IgD-negative memory B cell (primary cell): ENCODE measurements around the gene MNS1. TPM values are rescaled to one million over a fixed set of nuclear protein-coding genes. Genes with fewer than 3 reads are reported as not detected.
A peak's percentile ranks its signal among the peaks of the same experiment; 100 is the strongest.
"Not testable (repeated sequence)": the region's sequence is repeated elsewhere in the genome, so short reads cannot be mapped to it uniquely, and the experiment has no call there.

Experiments
- H3K27ac Mint-ChIP-seq, 3 donors: one replicate each; pipeline ENCODE4 v1.8.0; 2020 to 2022; ENCODE audit warnings: mild to moderate bottlenecking in 3 of 3, mixed read lengths in 3 of 3, moderate library complexity in 1 of 3
- H3K27me3 Mint-ChIP-seq: one replicate; pipeline ENCODE4 v1.8.0; 2021; ENCODE audit warnings: mixed read lengths
- H3K36me3 Mint-ChIP-seq: one replicate; pipeline ENCODE4 v1.8.0; 2020; ENCODE audit warnings: mild to moderate bottlenecking, mixed read lengths
- H3K4me1 Mint-ChIP-seq, 3 donors: one replicate each; pipeline ENCODE4 v1.8.0; 2020 to 2022; ENCODE audit warnings: mixed read lengths in 3 of 3, mild to moderate bottlenecking in 1 of 3
- H3K4me3 Mint-ChIP-seq, 4 donors: one replicate each; pipeline ENCODE4 v1.8.0; 2020 to 2022; ENCODE audit warnings: mild to moderate bottlenecking in 4 of 4, mixed read lengths in 4 of 4, moderate library complexity in 3 of 4
- H3K9me3 Mint-ChIP-seq, 3 donors: one replicate each; pipeline ENCODE4 v1.8.0; 2020 to 2021; ENCODE audit warnings: mixed read lengths in 3 of 3, mild to moderate bottlenecking in 1 of 3
- polyA plus RNA-seq: library from polyadenylated mRNA; unstranded; fragments of 300-500 nt; fragmentation: Illumina TruSeq; gene quantifications from one replicate; pipeline ENCODE4 v1.2.3, GENCODE V29; 2021

Gene MNS1
- polyA plus RNA-seq, result 0.63 TPM

GRCh38 chr15:56464893-56465520 lies at the start of gene MNS1:
TSS of gene MNS1 (minus strand) at chr15:56465137. CDS start at chr15:56464972, 165 bp downstream.
- peak within 1 kb of the TSS; percentile 96 to 99 (median 96) for H3K27ac Mint-ChIP-seq
- H3K27me3 Mint-ChIP-seq, result peaks cover 6% of the 10 kb centered on the region
- no peaks in the 10 kb centered on the region for H3K36me3 Mint-ChIP-seq
- H3K4me1 Mint-ChIP-seq, result peaks cover 15 to 20% (median 20%) of the 10 kb centered on the region in 3 donors
- peaks cover 0 to 2% (median 0%) of the 10 kb centered on the region in 3 donors for H3K9me3 Mint-ChIP-seq
- peak within 1 kb of the TSS; percentile 75 to 95 (median 86) for H3K4me3 Mint-ChIP-seq

GRCh38 chr15:56496635-56497034 lies 31.7 kb upstream of the MNS1 start:
- Mint-ChIP-seq H3K4me3 (peak overlapping the region in 2 of 4 donors; percentile 19 to 24), H3K36me3 (peaks cover 3% of the 10 kb centered on the region), H3K27me3 (peaks cover 4% of the 10 kb centered on the region), H3K4me1 (peaks cover 4 to 11% (median 5%) of the 10 kb centered on the region in 3 donors), H3K27ac (no peak overlapping the region), H3K9me3 (peaks cover 0 to 7% (median 0%) of the 10 kb centered on the region in 3 donors)

- no peaks in the 10 kb centered on the region for H3K9me3 Mint-ChIP-seq
- no peaks in the 10 kb centered on the region for H3K36me3 Mint-ChIP-seq
- no peaks in the 10 kb centered on the region for H3K27me3 Mint-ChIP-seq
- H3K27ac Mint-ChIP-seq, result no peak overlapping the region
- H3K4me1 Mint-ChIP-seq, result peaks cover 4 to 11% (median 5%) of the 10 kb centered on the region in 3 donors
- H3K4me3 Mint-ChIP-seq, result no peak overlapping the region
Measured at GRCh38 chr15:56495533-56495932, 30.6 kb upstream of the MNS1 start.

GRCh38 chr15:56495053-56495452 lies 30.1 kb upstream of the MNS1 start:
- Mint-ChIP-seq H3K27me3 (no peaks in the 10 kb centered on the region), H3K36me3 (no peaks in the 10 kb centered on the region), H3K4me3 (no peak overlapping the region), H3K4me1 (peaks cover 4 to 11% (median 5%) of the 10 kb centered on the region in 3 donors), H3K9me3 (no peaks in the 10 kb centered on the region), H3K27ac (no peak overlapping the region)

- no peaks in the 10 kb centered on the region for H3K9me3 Mint-ChIP-seq
- no peaks in the 10 kb centered on the region for H3K36me3 Mint-ChIP-seq
- peaks cover 4 to 6% (median 5%) of the 10 kb centered on the region in 3 donors for H3K4me1 Mint-ChIP-seq
- no peaks in the 10 kb centered on the region for H3K27me3 Mint-ChIP-seq
- no peak overlapping the region for H3K4me3 Mint-ChIP-seq
- no peak overlapping the region for H3K27ac Mint-ChIP-seq
Measured at GRCh38 chr15:56492791-56493555, 28.0 kb upstream of the MNS1 start.

GRCh38 chr15:56492236-56492635 lies 27.3 kb upstream of the MNS1 start:
- Mint-ChIP-seq H3K4me1 (peaks cover 4 to 6% (median 5%) of the 10 kb centered on the region in 3 donors), H3K27ac (no peak overlapping the region), H3K36me3 (no peaks in the 10 kb centered on the region), H3K27me3 (peaks cover 2% of the 10 kb centered on the region), H3K4me3 (no peak overlapping the region), H3K9me3 (no peaks in the 10 kb centered on the region)

GRCh38 chr15:56491110-56491722 lies 26.3 kb upstream of the MNS1 start:
- Mint-ChIP-seq H3K36me3 (no peaks in the 10 kb centered on the region), H3K4me3 (no peak overlapping the region), H3K4me1 (no peaks in the 10 kb centered on the region), H3K27me3 (peaks cover 2% of the 10 kb centered on the region), H3K9me3 (no peaks in the 10 kb centered on the region), H3K27ac (no peak overlapping the region)

- Mint-ChIP-seq H3K36me3 (no peaks in the 10 kb centered on the region), H3K9me3 (no peaks in the 10 kb centered on the region), H3K4me1 (no peaks in the 10 kb centered on the region), H3K27me3 (peaks cover 2% of the 10 kb centered on the region), H3K4me3 (no peak overlapping the region), H3K27ac (no peak overlapping the region)
Measured at GRCh38 chr15:56490461-56490860, 25.5 kb upstream of the MNS1 start.

- H3K36me3 Mint-ChIP-seq, H3K9me3 Mint-ChIP-seq, H3K27me3 Mint-ChIP-seq, H3K27ac Mint-ChIP-seq, H3K4me1 Mint-ChIP-seq, H3K4me3 Mint-ChIP-seq: not testable (repeated sequence)
Measured at GRCh38 chr15:56486206-56486605, 21.3 kb upstream of the MNS1 start.

GRCh38 chr15:56485426-56485825 lies 20.5 kb upstream of the MNS1 start:
- H3K27me3 Mint-ChIP-seq, H3K4me1 Mint-ChIP-seq, H3K4me3 Mint-ChIP-seq, H3K27ac Mint-ChIP-seq, H3K36me3 Mint-ChIP-seq, H3K9me3 Mint-ChIP-seq: not testable (repeated sequence)

GRCh38 chr15:56484287-56484686 lies 19.4 kb upstream of the MNS1 start:
- Mint-ChIP-seq H3K36me3 (peaks cover 2% of the 10 kb centered on the region), H3K4me3 (no peak overlapping the region), H3K27me3 (peaks cover 2% of the 10 kb centered on the region), H3K4me1 (no peaks in the 10 kb centered on the region), H3K27ac (no peak overlapping the region), H3K9me3 (peaks cover 0 to 7% (median 3%) of the 10 kb centered on the region in 3 donors)

GRCh38 chr15:56475351-56475750 lies 10.4 kb upstream of the MNS1 start:
- H3K27ac Mint-ChIP-seq, result no peak overlapping the region
- H3K27me3 Mint-ChIP-seq, result no peaks in the 10 kb centered on the region
- no peaks in the 10 kb centered on the region for H3K36me3 Mint-ChIP-seq
- no peak overlapping the region for H3K4me3 Mint-ChIP-seq
- H3K9me3 Mint-ChIP-seq, result peaks cover 0 to 7% (median 0%) of the 10 kb centered on the region in 3 donors
- peaks cover 0 to 2% (median 0%) of the 10 kb centered on the region in 3 donors for H3K4me1 Mint-ChIP-seq

- Mint-ChIP-seq H3K36me3 (no peaks in the 10 kb centered on the region), H3K27me3 (no peaks in the 10 kb centered on the region), H3K27ac (no peak overlapping the region), H3K4me3 (no peak overlapping the region), H3K4me1 (peaks cover 8 to 10% (median 9%) of the 10 kb centered on the region in 3 donors), H3K9me3 (peaks cover 0 to 2% (median 0%) of the 10 kb centered on the region in 3 donors)
Measured at GRCh38 chr15:56473017-56473416, 8.1 kb upstream of the MNS1 start.

GRCh38 chr15:56472278-56472677 lies 7.3 kb upstream of the MNS1 start:
- Mint-ChIP-seq H3K27me3 (no peaks in the 10 kb centered on the region), H3K27ac (no peak overlapping the region), H3K4me1 (peaks cover 9 to 12% (median 10%) of the 10 kb centered on the region in 3 donors), H3K36me3 (no peaks in the 10 kb centered on the region), H3K9me3 (peaks cover 0 to 2% (median 0%) of the 10 kb centered on the region in 3 donors), H3K4me3 (no peak overlapping the region)

- Mint-ChIP-seq H3K36me3 (no peaks in the 10 kb centered on the region), H3K4me3 (no peak overlapping the region), H3K27ac (no peak overlapping the region), H3K9me3 (peaks cover 0 to 2% (median 0%) of the 10 kb centered on the region in 3 donors), H3K4me1 (peaks cover 9 to 12% (median 10%) of the 10 kb centered on the region in 3 donors), H3K27me3 (no peaks in the 10 kb centered on the region)
Measured at GRCh38 chr15:56471440-56472069, 6.6 kb upstream of the MNS1 start.
